T-helper 1 cell treated with Interleukin-12 subunit alpha and Interleukin-12 subunit beta and Interleukin-4 antibody, amounts not matched to agents 30 ng/mL and 1 ng/mL, for 36 hours (primary cell): ENCODE measurements around the gene FKBP3. TPM values are rescaled to one million over a fixed set of nuclear protein-coding genes. Genes with fewer than 3 reads are reported as not detected.

ENCODE experiments used
- intact Hi-C: fragments of 100-400 bp; cut with micrococcal nuclease; formaldehyde crosslinking; loops from one replicate; pipeline ENCODE4 v1.15.1; 2024
- total RNA-seq: library from RNA; stranded (reverse); gene quantifications from 2 replicates; pipeline ENCODE4 v1.2.3, GENCODE V29; 2022

FKBP3 gene
- total RNA-seq, 1 donor from 2014 or later = 53.2 TPM

- intact Hi-C loops = no loop called here
Observed at GRCh38 chr14:45065956-45066355, 68.3 kb downstream of the FKBP3 start.

Other genes starting within 250 kb of the FKBP3 start
- 19.3 and 24.8 TPM in 2 replicates for gene KLHL28, start 172.5 kb downstream of the FKBP3 start, total RNA-seq
- gene TOGARAM1, start 172.3 kb downstream of the FKBP3 start, total RNA-seq = 11.3 and 11.5 TPM in 2 replicates
- 44.0 and 46.2 TPM in 2 replicates for gene PRPF39, start 50.4 kb downstream of the FKBP3 start, total RNA-seq
- gene FANCM, start 1.4 kb upstream of the FKBP3 start, total RNA-seq = 13.1 and 15.4 TPM in 2 replicates
- gene MIS18BP1, start 118.7 kb upstream of the FKBP3 start, total RNA-seq = 64.3 and 86.7 TPM in 2 replicates